ENCODE results near the gene IL13RA1. TPM values are rescaled to one million over a fixed set of nuclear protein-coding genes. Genes with fewer than 3 reads are reported as not detected.
"Not testable (repeated sequence)": the region's sequence is repeated elsewhere in the genome, so short reads cannot be mapped to it uniquely, and the experiment has no call there.

The IL13RA1 gene
- polyA plus RNA-seq, 3 donors from 2014 or later: 0.96 to 4.2 (median 3.7) TPM

DNA sequence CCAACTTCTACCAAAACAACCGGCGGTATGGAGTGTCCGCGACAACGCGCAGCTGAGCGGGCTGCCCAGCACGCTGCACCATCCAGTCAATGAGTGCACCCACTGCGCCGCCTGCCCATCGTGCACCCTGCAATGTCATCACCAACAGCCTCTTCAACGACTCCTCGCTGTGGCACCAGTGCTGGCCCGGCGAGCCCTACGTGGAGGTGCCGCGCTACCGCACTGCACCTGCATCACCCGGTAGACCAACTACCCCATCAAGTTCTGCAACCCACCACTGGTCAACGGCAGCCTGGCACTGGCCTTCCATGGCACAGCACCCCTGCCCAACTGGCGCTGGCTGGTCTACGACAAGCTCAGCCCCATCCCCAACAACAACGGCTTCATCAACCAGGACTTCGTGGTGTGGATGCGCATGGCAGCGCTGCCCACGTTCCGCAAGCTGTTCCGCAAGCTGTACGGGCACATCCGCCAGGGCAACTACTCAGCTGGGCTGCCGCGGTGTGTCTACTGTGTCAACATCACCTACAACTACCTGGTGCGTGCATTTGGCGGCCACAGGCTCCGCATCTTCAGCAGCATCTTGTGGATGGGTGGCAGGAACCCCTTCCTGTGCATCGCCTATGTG lies 42.8 kb downstream of the IL13RA1 start:
- H3K9me3 Mint-ChIP-seq: peaks cover 0 to 3% (median 0%) of the 10 kb centered on the region in 6 donors
- H3K36me3 Mint-ChIP-seq: no peaks in the 10 kb centered on the region
- no peaks in the 10 kb centered on the region for H3K4me1 Mint-ChIP-seq
- H3K27ac Mint-ChIP-seq: no peak overlapping the region
- H3K4me3 Mint-ChIP-seq: no peak overlapping the region
- no peak for DNase-seq
- peaks cover 6 to 14% (median 9%) of the 10 kb centered on the region in 3 donors for H3K27me3 Mint-ChIP-seq (ENCODE audit: low read depth in 3 of 3)

DNA sequence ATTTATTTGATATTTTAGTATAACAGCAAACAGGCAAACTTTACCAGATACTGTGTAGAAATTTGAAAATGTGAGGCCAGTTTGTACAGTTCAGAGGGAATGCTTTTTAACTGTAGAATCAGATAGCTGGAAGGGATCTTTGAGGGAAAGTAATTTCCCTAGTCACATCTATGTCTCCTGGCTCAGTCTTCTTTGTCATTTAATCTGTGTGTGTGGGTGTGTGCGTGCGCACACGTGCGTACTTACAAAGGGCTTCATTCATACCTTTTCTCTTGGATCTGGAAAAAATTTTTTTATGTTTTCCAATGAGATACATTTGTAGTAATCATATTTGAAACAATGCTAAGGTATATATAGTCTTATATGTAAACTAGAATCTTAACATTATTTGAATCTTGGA lies 44.6 kb downstream of the IL13RA1 start:
- Mint-ChIP-seq H3K27me3 (ENCODE audit: low read depth in 3 of 3) (peaks cover 4 to 12% (median 10%) of the 10 kb centered on the region in 3 donors), H3K4me1 (no peaks in the 10 kb centered on the region), H3K27ac (no peak overlapping the region), H3K9me3 (peaks cover 0 to 3% (median 0%) of the 10 kb centered on the region in 6 donors), H3K4me3 (no peak overlapping the region), H3K36me3 (no peaks in the 10 kb centered on the region)
- no peak for DNase-seq

DNA sequence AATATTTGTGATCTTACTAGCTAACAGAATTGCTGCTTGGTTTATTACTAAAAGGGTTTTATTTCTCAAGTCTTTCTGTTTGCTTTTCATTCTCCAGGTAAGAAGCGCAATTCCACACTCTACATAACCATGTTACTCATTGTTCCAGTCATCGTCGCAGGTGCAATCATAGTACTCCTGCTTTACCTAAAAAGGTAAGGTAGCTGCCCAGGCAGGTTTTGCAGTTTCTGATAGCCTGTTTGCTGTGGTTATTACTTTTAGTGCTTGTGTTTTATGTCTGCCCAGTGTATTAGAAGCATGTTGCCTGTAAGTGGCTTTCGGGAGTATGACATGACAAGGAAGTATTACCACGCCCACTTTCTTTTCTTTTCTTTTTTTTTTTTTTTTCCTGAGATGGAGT lies 46.4 kb downstream of the IL13RA1 start:
- DNase-seq: no peak
- Mint-ChIP-seq H3K27ac (no peak overlapping the region), H3K4me3 (no peak overlapping the region), H3K9me3 (peaks cover 0 to 3% (median 0%) of the 10 kb centered on the region in 6 donors), H3K4me1 (no peaks in the 10 kb centered on the region), H3K27me3 (ENCODE audit: low read depth in 3 of 3) (peaks cover 4 to 10% (median 6%) of the 10 kb centered on the region in 3 donors), H3K36me3 (no peaks in the 10 kb centered on the region)

DNA sequence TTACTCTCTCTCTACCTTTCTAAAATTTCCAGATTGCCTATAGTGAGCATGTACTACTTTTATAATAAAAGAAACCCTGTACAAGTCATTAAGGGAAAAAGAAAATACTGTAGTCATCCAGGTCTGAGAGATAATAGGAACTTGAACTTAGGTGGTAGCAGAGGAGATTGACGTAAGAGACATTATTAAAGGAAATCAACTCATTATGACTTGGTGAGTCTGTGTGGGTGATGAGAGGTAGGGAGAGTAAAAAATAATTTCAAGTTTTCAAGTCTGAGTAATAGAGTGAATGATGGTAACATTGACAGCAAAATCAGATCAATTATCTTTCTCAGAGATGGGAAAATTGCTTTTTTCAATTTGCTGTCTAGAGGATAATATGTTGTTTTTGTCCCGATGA lies 52.2 kb downstream of the IL13RA1 start:
- peaks cover 5 to 17% (median 7%) of the 10 kb centered on the region in 3 donors for H3K27me3 Mint-ChIP-seq (ENCODE audit: low read depth in 3 of 3)
- H3K36me3 Mint-ChIP-seq: no peaks in the 10 kb centered on the region
- H3K9me3 Mint-ChIP-seq: no peaks in the 10 kb centered on the region
- no peak for DNase-seq
- no peak overlapping the region for H3K4me3 Mint-ChIP-seq
- H3K27ac Mint-ChIP-seq: no peak overlapping the region
- H3K4me1 Mint-ChIP-seq: no peaks in the 10 kb centered on the region

DNA sequence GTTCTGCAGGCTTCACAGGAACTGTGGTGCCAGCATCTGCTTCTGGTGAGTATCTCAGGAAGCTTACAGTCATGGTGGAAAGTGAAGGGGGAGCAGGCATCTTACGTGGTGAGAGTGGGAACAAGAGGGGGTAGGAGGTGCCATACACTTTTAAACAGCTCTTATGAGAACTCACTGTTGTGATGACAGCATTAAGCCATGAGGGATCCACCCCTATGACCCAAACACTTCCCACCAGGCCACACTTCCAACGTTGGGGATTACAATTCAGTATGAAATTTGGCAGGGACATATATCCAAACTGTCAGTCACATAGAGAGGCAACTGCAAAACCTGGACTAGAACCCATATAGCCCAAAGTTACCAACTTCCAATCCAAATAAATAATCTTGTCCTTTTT lies 53.1 kb downstream of the IL13RA1 start:
- no peak for DNase-seq
- H3K9me3 Mint-ChIP-seq: no peaks in the 10 kb centered on the region
- H3K27ac Mint-ChIP-seq: no peak overlapping the region
- H3K36me3 Mint-ChIP-seq: no peaks in the 10 kb centered on the region
- H3K4me1 Mint-ChIP-seq: no peaks in the 10 kb centered on the region
- peaks cover 0 to 12% (median 4%) of the 10 kb centered on the region in 3 donors for H3K27me3 Mint-ChIP-seq (ENCODE audit: low read depth in 3 of 3)
- H3K4me3 Mint-ChIP-seq: no peak overlapping the region

DNA sequence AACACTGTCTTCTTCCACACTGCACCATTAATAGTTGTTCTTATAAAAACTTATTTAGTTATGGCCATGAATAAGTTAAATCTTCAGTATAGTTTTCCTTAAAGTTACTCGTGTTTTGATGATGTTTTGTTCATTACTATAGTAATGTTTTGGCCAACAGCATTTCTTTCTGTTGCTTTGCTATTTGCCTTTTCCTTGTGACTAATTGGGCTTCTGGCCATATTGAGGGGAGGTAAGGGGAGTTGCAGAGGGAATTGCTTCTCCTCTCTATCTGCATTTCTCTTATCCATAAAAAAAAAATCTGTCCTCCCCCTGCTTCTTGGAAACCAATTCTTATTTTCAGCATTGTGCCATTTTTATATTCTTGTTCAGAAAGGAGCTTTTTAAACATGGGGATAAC lies 53.5 kb downstream of the IL13RA1 start:
- H3K36me3 Mint-ChIP-seq: no peaks in the 10 kb centered on the region
- H3K9me3 Mint-ChIP-seq: no peaks in the 10 kb centered on the region
- peaks cover 0 to 10% (median 4%) of the 10 kb centered on the region in 3 donors for H3K27me3 Mint-ChIP-seq (ENCODE audit: low read depth in 3 of 3)
- no peak overlapping the region for H3K27ac Mint-ChIP-seq
- DNase-seq: no peak
- H3K4me3 Mint-ChIP-seq: no peak overlapping the region
- H3K4me1 Mint-ChIP-seq: no peaks in the 10 kb centered on the region

DNA sequence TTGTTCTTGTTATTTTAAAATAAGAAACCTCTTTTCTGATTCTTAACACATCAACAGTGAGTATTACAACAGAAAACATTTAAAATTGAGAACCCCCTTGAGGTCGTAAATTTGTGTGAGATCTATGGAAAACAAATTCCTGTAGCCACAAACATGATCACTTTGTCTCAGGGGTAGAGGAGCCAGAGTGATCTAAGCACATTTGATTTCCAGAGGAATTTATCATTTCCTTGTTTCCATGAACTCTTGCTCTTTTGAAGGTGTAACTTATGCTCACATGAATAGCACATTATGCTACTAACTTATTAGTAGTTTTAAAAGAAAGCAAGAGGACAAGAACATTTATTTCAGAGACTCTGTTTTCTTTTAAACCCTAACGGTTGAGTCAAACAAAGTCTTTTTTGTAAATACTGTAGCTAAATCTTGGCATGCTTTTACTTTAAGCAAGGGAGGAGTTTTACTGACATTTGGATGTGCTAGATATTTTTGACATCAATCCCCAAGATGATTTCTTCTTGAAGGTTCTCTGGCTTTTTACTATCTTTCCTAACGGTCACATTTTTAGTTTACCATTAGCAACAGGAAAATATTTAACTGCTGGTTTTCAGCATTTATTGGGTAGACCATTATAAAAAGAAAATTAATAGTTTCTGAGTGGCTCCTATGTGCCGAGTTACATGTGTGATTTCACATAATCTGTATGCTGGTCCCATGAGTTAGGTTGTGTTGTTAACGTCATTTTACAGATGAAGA lies 68.3 kb downstream of the IL13RA1 start:
- Mint-ChIP-seq H3K36me3 (no peaks in the 10 kb centered on the region), H3K4me1 (no peaks in the 10 kb centered on the region), H3K27me3 (ENCODE audit: low read depth in 3 of 3) (peaks cover 0 to 2% (median 0%) of the 10 kb centered on the region in 3 donors), H3K4me3 (no peak overlapping the region), H3K9me3 (no peaks in the 10 kb centered on the region), H3K27ac (no peak overlapping the region)
- DNase-seq: no peak

DNA sequence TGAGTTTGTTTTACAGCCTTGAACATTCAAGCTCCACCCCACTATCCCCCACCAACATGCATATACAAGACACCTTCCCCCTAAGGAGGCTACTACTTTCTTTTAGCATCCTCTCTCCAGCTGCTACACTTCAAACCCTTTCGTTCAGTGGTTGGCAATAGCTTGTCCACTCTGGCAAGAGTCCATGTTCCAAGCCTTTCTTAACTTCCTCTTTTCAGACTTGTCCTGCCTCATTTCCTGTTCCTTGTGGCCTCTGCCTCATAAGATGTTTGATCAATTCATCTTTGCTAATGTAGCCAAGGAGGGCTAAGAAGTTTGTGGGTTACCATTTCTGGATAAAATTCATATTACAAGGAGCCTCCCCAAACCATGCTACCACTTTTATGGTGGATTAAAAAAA lies 75.5 kb downstream of the IL13RA1 start:
- DNase-seq: no peak
- H3K4me3 Mint-ChIP-seq: no peak overlapping the region
- H3K27me3 Mint-ChIP-seq (ENCODE audit: low read depth in 3 of 3): peaks cover 0 to 18% (median 0%) of the 10 kb centered on the region in 3 donors
- H3K27ac Mint-ChIP-seq: no peak overlapping the region
- H3K36me3 Mint-ChIP-seq: peaks cover 0 to 3% (median 0%) of the 10 kb centered on the region in 3 donors
- H3K4me1 Mint-ChIP-seq: no peaks in the 10 kb centered on the region
- no peaks in the 10 kb centered on the region for H3K9me3 Mint-ChIP-seq

DNA sequence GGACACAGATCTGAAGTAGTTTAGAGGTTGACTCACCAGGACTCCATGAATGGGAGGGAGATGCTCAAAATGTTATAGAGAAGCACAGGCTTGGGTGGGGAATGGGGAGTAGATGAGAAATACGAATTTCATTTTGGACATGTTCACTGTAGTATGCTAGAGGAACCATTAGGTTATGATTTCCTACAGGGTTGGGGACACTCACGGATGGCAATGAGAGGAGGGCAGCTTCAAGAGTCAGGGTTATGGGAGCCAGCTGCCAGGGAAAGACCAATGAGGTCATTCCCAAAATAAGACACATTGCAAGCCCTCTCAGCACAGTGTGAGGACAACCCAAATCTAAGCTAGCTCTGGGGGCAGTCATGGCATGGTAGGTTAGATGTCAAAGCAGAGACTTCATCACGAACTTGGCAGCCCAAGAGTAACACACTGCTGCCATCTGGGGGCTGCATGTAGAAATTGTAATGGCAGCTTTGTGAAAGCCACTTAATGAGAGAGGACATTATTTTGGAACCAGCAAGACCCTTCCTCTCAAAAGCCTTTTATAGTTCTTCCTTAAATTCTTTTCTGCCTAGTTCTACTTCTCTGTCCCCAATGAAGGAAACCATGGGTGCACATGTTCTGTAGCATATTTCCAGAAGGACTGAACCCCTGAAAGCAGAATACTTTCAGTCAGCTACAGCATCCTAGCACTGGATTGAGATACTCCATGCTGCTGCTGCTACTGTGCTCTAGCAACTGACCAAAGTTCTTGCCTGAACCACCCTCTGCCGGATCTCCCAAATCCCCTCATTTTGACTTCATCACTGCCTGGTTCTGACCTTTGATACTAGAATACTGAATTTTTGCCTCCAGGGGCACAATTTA lies 80.0 kb downstream of the IL13RA1 start:
- no peak overlapping the region for H3K4me3 Mint-ChIP-seq
- H3K36me3 Mint-ChIP-seq: peaks cover 0 to 3% (median 0%) of the 10 kb centered on the region in 3 donors
- peak in 1 of 3 donors; percentile 16 for DNase-seq
- H3K27ac Mint-ChIP-seq: no peak overlapping the region
- no peaks in the 10 kb centered on the region for H3K4me1 Mint-ChIP-seq
- no peaks in the 10 kb centered on the region for H3K9me3 Mint-ChIP-seq
- H3K27me3 Mint-ChIP-seq (ENCODE audit: low read depth in 3 of 3): peaks cover 0 to 23% (median 4%) of the 10 kb centered on the region in 3 donors

DNA sequence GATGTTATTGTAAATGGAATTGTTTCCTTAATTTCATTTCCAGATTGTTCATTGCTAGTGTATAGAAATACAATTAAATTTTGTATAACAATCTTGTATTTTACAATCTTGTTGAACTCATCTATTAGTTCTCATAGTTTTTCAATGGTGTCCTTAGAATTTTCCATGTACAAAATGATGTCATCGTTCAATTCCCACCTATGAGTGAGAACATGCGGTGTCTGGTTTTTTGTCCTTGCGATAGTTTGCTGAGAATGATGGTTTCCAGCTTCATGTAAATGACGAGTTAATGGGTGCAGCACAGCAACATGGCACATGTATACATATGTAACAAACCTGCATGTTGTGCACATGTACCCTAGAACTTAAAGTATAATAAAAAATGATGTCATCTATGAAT lies 89.9 kb downstream of the IL13RA1 start:
- DNase-seq; H3K27me3 Mint-ChIP-seq (ENCODE audit: low read depth in 3 of 3); H3K4me3 Mint-ChIP-seq; H3K9me3 Mint-ChIP-seq; H3K27ac Mint-ChIP-seq; H3K4me1 Mint-ChIP-seq; H3K36me3 Mint-ChIP-seq: not testable (repeated sequence)

DNA sequence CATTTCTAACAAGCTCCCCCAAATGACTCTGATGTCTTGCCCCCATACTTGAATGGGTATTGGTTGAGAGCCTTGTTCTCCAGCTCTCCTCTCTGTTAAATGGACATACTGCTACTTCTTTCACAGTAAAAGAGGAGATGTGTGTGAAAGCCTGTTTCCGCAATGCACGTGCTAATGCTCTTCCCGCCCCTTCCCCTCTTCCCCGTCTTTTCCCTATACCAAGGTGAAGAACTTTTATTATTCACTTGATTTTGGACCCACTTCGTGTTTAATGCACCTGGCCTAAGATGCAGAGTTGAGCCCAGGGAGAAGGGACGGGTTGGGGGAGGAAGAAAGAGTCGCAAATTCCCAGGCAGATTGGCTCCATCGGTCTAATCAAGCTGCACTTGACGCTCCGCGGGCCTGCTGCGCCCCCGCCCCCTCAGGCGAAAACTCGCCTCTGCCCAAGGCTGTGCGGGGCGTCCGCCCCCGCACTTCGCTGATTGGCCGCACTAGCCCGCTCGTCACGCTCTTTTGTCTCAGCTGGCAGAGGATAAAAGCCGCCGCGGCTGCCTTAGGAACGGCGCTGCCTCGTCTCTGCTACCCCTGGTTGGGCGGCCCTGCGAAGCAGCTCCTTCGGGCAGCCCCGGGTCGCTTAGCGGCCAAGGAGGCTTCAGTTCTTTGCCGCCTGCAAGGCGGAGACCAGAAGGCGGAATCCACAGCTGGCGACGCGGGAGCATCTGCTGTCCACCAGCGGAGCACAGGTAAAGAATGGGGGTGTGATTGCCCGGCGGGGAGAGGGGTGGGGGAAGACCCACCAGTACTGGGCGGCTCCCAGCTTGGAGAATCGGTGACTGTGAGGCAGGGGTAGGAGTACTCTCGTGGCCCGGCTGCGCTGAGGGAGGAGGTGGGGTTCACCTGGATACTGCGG lies 96.1 kb downstream of the IL13RA1 start, which contains the start of gene ZCCHC12:
TSS of gene ZCCHC12 (plus strand) at position 562 of the 910 bp plus-strand sequence. CDS start 1,421 bp downstream, outside the sequence.
- Mint-ChIP-seq H3K27ac (no peak within 1 kb of the TSS), H3K9me3 (peaks cover 0 to 2% (median 0%) of the 10 kb centered on the region in 6 donors), H3K27me3 (ENCODE audit: low read depth in 3 of 3) (peaks cover 12 to 22% (median 17%) of the 10 kb centered on the region in 3 donors), H3K4me1 (peaks cover 14 to 15% of the 10 kb centered on the region in 2 donors), H3K4me3 (peak within 1 kb of the TSS; percentile 46 to 76 (median 69)), H3K36me3 (no peaks in the 10 kb centered on the region)
- DNase-seq: peak; percentile 28 to 29 (median 29)

DNA sequence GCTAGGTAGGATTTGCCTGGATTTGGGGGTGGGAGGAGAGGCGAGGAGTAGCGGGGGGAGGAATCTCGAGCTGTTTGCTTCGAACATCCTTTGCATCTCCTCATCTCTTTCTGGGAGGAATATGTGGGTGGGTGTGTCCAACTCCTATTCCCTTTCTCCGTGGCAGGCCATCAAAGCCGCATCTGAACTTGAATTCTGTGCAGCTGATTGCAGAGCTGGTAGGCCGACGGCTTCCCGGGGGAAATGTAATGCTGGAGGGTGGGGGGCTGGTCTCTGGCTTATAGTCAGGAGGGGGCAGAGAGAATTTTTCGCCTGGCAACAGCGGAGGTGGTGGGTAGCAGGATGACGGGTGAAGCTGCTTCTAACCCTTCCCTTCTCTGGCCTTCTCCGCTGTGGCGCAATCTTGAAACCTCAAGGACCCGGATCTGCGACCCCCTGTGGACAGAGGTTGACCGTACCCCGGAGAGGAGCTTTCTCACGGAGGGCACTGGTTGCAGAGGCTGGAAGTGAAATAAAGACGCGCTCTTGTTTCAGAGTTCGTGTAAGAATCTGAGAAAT lies 96.8 kb downstream of the IL13RA1 start:
- Mint-ChIP-seq H3K27me3 (ENCODE audit: low read depth in 3 of 3) (peaks cover 12 to 22% (median 17%) of the 10 kb centered on the region in 3 donors), H3K27ac (no peak overlapping the region), H3K36me3 (no peaks in the 10 kb centered on the region), H3K4me1 (peaks cover 14 to 15% of the 10 kb centered on the region in 2 donors), H3K9me3 (peaks cover 0 to 2% (median 0%) of the 10 kb centered on the region in 6 donors), H3K4me3 (peak overlapping the region; percentile 46 to 76 (median 69))
- DNase-seq: no peak
